HepG2 (cell line): Measurements from ENCODE around the gene LRP5. TPM values are rescaled to one million over a fixed set of nuclear protein-coding genes. Genes with fewer than 3 reads are reported as not detected.

ENCODE experiments used
- ATAC-seq: fragments of 200-7000 bp; cut with Tn5 transposase; 3 replicates; pipeline ENCODE4 v1.9.1; 2020; ENCODE audit warnings: mild to moderate bottlenecking, moderate library complexity
- BruUV-seq: library from RNA; stranded (reverse); fragments of 400-500 nt; replicated peaks from 2 replicates; lab custom pipeline; 2021; lab: Mats Ljungman, UMichigan
- CTCF ChIA-PET: fragments of 300-600 bp; formaldehyde crosslinking; extraction: SDS; loops from one replicate; lab custom pipeline; 2021; ENCODE audit warnings: low total read pairs, inconsistent platforms, low intra/inter-chr PET ratio; lab: Yijun Ruan, JAX
- POLR2A ChIA-PET: fragments of 350-600 bp; sonication (Branson Sonifier 250); formaldehyde crosslinking; loops from one replicate; lab custom pipeline; 2020; ENCODE audit warnings: antibody characterized with exemption, inconsistent platforms; lab: Yijun Ruan, JAX
- DNase-seq: peaks from one replicate; pipeline ENCODE4 v3.0.0-alpha.2; 2015; ENCODE audit warnings: low spot score
- FAIRE-seq: peaks from 3 replicates; lab custom pipeline; 2011; peaks lifted over from hg19 to GRCh38; lab: Jason Lieb, UNC
- H2AFZ ChIP-seq: one replicate; pipeline ENCODE4 v1.6.1; 2011; ENCODE audit warnings: low read length, inconsistent platforms
- H3K27ac ChIP-seq: fragments of 300-600 bp; 3 replicates; pipeline ENCODE4 v1.8.0; 2011; ENCODE audit warnings: mixed run types, mild to moderate bottlenecking, mixed read lengths, low read length, inconsistent platforms; ENCODE audit not compliant: insufficient read depth; ENCODE audit errors: extremely low read length
- H3K27me3 ChIP-seq, 2 experiments: fragments of 200-600 bp in 1 of 2; 2 replicates in 1 of 2; 3 replicates in 1 of 2; pipeline versions ENCODE4 v1.6.0 to v1.8.0; 2011; ENCODE audit warnings: low read length in 2 of 2, mild to moderate bottlenecking in 2 of 2, moderate library complexity in 2 of 2, inconsistent platforms in 1 of 2; ENCODE audit not compliant: insufficient read depth in 2 of 2, control insufficient read depth in 1 of 2
- H3K36me3 ChIP-seq, 2 experiments: fragments of 200-600 bp in 1 of 2; replicated peaks in 1 of 2; 2 replicates in 1 of 2; 3 replicates in 1 of 2; pipeline versions ENCODE4 v1.5.1 to v1.8.0; 2011; ENCODE audit warnings: low read length in 2 of 2, inconsistent platforms in 1 of 2; ENCODE audit not compliant: insufficient read depth in 2 of 2, control insufficient read depth in 1 of 2
- H3K4me1 ChIP-seq: 2 replicates; pipeline ENCODE4 v1.5.1; 2012; ENCODE audit warnings: low read length, inconsistent platforms; ENCODE audit not compliant: insufficient read depth
- H3K4me2 ChIP-seq: 2 replicates; pipeline ENCODE4 v1.6.0; 2011; ENCODE audit warnings: low read depth, low read length, inconsistent platforms
- H3K4me3 ChIP-seq, 3 experiments: fragments of 200-600 bp in 1 of 3; sonication (generic), shearing (Covaris generic) in 1 of 3; replicated peaks in 1 of 3; 2 replicates each; pipeline ENCODE4 v1.5.1; 2011 to 2016; ENCODE audit warnings: low read length in 3 of 3, inconsistent platforms in 2 of 3, low read depth in 2 of 3, mild to moderate bottlenecking in 2 of 3, control low read depth in 1 of 3, mixed read lengths in 1 of 3; ENCODE audit not compliant: insufficient read depth in 1 of 3
- H3K79me2 ChIP-seq: one replicate; pipeline ENCODE4 v1.6.1; 2011; ENCODE audit warnings: low read length, inconsistent platforms; ENCODE audit not compliant: insufficient read depth
- H3K9ac ChIP-seq: 2 replicates; pipeline ENCODE4 v1.6.0; 2011; ENCODE audit warnings: mild to moderate bottlenecking, low read depth, low read length, inconsistent platforms; ENCODE audit not compliant: insufficient read depth
- H3K9me3 ChIP-seq: 2 replicates; pipeline ENCODE4 v1.5.1; 2012; ENCODE audit warnings: mild to moderate bottlenecking, low read length
- H4K20me1 ChIP-seq: 2 replicates; pipeline ENCODE4 v1.6.0; 2011; ENCODE audit warnings: inconsistent platforms, mild to moderate bottlenecking, low read length, moderate library complexity; ENCODE audit not compliant: insufficient read depth
- XBP1 ChIP-seq: sonication (generic); formaldehyde crosslinking; IDR thresholded peaks from 2 replicates; pipeline ENCODE4 v1.5.0; 2020; ENCODE audit warnings: missing genetic modification reagents
- ZKSCAN5 ChIP-seq: sonication (generic); formaldehyde crosslinking; IDR thresholded peaks from 2 replicates; pipeline ENCODE4 v1.5.1; 2020; ENCODE audit warnings: mild to moderate bottlenecking, missing genetic modification reagents
- ZNF225 ChIP-seq: sonication (generic); formaldehyde crosslinking; IDR thresholded peaks from 2 replicates; pipeline ENCODE4 v1.4.0; 2020; ENCODE audit warnings: mild to moderate bottlenecking, missing genetic modification reagents
- ZNF468 ChIP-seq: sonication (generic); formaldehyde crosslinking; IDR thresholded peaks from 2 replicates; pipeline ENCODE4 v1.8.0; 2022; ENCODE audit warnings: mild to moderate bottlenecking, moderate library complexity, missing genetic modification reagents
- WGBS: methylation state at CpG from one replicate; pipeline ENCODE4 v1.1.6; 2017; ENCODE audit warnings: low lambda C conversion rate; 5-methylcytosine and 5-hydroxymethylcytosine counted together
- in situ Hi-C: cut with HindIII; loops from 2 replicates; pipeline ENCODE4 v1.10.0; 2017; ENCODE audit warnings: low pct_unique_long_range_greater_than_20kb; ENCODE audit not compliant: extremely low pct_ligation_motif_present
- intact Hi-C: fragments of 100-400 bp; cut with micrococcal nuclease; formaldehyde crosslinking; loops from one replicate; pipeline ENCODE4 v1.10.0; 2022; ENCODE audit not compliant: unreplicated experiment
- polyA plus RNA-seq, 8 experiments: library from polyadenylated mRNA; depleted of rRNA in 3 of 8; stranded (reverse) in 7 of 8; unstranded in 1 of 8; fragments of >200 nt; fragmentation: Illumina TruSeq in 4 of 8; extraction: Trizol in 4 of 8; gene quantifications; 2 replicates each; pipeline versions ENCODE4 v1.2.1 to v1.2.3, GENCODE V29; 2011 to 2016; ENCODE audit warnings: low read depth in 4 of 8, missing spikeins in 1 of 8, mixed read lengths in 1 of 8; ENCODE audit not compliant: insufficient read depth in 1 of 8
- total RNA-seq, 5 experiments: library from RNA; depleted of rRNA; stranded (reverse); fragments of >200 nt; fragmentation: Illumina TruSeq; extraction: Trizol; gene quantifications; 2 replicates each; pipeline ENCODE4 v1.2.3, GENCODE V29; 2016; ENCODE audit warnings: low read depth in 1 of 5
- TF ChIP-seq, protein P1 (sequence below): sonication (generic); formaldehyde crosslinking; IDR thresholded peaks from 2 replicates; pipeline ENCODE4 v1.4.0; 2020; ENCODE audit warnings: mild to moderate bottlenecking, missing genetic modification reagents
- TF ChIP-seq, protein P2 (sequence below): sonication (generic); formaldehyde crosslinking; IDR thresholded peaks from 2 replicates; pipeline ENCODE4 v1.4.0; 2020; ENCODE audit warnings: missing genetic modification reagents, borderline replicate concordance
- TF ChIP-seq, protein P3 (sequence below): sonication (generic); formaldehyde crosslinking; conservative IDR thresholded peaks from 2 replicates; pipeline ENCODE4 v1.4.0; 2020; ENCODE audit warnings: missing genetic modification reagents
- TF ChIP-seq, protein P4 (sequence below): sonication (generic); formaldehyde crosslinking; IDR thresholded peaks from 2 replicates; pipeline ENCODE4 v1.4.0; 2020; ENCODE audit warnings: missing genetic modification reagents, borderline replicate concordance

Gene LRP5
- total and polyA plus RNA-seq, 2 of the 13 experiments (the other 11 are each of a cell fraction or from before 2014, with no cell fraction given), result 40.4 to 64.0 TPM

DNA sequence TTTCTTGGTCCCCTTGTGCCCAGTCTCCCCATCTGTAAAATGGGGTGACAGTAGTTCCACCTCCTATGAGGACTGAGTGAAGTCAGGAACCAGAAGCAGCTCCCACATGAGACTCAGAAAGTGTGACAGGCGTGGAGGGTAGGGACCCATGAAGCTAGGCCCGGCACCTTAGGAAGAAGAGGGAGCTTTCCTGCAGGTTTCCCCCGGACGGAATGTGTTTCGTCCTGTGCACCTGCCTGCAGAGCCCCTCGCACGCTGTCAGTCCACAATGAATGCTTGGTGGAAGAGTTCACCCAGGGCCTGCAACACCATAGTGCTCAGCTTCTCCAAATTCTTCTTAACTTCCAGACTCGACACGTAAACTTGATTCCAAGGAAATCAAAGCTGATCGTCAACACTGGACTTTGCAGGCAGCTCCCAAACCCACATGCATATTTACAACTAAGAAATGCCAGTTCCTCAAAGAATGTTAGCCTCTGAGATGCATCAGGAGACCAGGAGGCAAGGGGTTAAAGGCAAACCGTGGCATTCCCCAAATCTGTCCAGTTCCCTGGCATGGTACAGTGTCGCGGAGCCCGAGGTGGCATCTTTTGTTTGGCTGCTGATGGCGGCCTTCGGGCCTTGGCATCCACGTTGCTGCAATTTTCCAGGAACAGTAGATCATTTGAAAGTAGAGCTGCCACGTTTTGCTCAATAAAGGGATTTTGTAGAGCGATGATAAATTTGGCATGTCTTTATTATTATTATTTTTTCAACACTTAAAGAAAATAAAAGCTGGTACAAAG lies 15.4 kb downstream of the LRP5 start:
- BruUV-seq, result no TSS peak
- ATAC-seq (no peak), DNase-seq (no peak), FAIRE-seq (no peak)
- Histone ChIP-seq H3K27me3 (no peaks in the 10 kb centered on the region), H4K20me1 (peaks cover 25% of the 10 kb centered on the region; the same call in 1 of the 2 replicates), H3K36me3 (peaks cover 5 to 15% of the 10 kb centered on the region in 2 experiments; a peak in 4 of 5 replicates), H3K9me3 (no peaks in the 10 kb centered on the region), H3K4me1 (peaks cover 99% of the 10 kb centered on the region), H3K79me2 (peaks cover 99% of the 10 kb centered on the region), H3K9ac (peak overlapping the region; percentile 17), H3K4me3 (0 out of 6 replicates have a peak overlapping the region, but pooled peaks of 1 of the 3 experiments have one; percentile 27), H2AFZ (no peak overlapping the region), H3K27ac (peak overlapping the region; percentile 82), H3K4me2 (peak overlapping the region; percentile 49)
- ChIA-PET POLR2A (interaction anchor here (0.9 to 8.9 kb wide), 10 partner anchors 9 to 181 kb away, joined by 3 to 106 read pairs (median 8); partner anchors contain the start of gene C11orf24), CTCF (no interaction called here)
- intact Hi-C loops (loop anchor here (2.0 kb wide), 1 partner anchor 13 kb away; no protein-coding TSS in a partner anchor), in situ Hi-C loops (no loop called here)
- WGBS, result 25% methylated on average over 12 of the region's 19 CpGs
- TF ChIP-seq, protein P1, sequence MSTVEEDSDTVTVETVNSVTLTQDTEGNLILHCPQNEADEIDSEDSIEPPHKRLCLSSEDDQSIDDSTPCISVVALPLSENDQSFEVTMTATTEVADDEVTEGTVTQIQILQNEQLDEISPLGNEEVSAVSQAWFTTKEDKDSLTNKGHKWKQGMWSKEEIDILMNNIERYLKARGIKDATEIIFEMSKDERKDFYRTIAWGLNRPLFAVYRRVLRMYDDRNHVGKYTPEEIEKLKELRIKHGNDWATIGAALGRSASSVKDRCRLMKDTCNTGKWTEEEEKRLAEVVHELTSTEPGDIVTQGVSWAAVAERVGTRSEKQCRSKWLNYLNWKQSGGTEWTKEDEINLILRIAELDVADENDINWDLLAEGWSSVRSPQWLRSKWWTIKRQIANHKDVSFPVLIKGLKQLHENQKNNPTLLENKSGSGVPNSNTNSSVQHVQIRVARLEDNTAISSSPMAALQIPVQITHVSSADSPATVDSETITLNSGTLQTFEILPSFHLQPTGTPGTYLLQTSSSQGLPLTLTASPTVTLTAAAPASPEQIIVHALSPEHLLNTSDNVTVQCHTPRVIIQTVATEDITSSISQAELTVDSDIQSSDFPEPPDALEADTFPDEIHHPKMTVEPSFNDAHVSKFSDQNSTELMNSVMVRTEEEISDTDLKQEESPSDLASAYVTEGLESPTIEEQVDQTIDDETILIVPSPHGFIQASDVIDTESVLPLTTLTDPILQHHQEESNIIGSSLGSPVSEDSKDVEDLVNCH, result no peak
- TF ChIP-seq, protein P2, sequence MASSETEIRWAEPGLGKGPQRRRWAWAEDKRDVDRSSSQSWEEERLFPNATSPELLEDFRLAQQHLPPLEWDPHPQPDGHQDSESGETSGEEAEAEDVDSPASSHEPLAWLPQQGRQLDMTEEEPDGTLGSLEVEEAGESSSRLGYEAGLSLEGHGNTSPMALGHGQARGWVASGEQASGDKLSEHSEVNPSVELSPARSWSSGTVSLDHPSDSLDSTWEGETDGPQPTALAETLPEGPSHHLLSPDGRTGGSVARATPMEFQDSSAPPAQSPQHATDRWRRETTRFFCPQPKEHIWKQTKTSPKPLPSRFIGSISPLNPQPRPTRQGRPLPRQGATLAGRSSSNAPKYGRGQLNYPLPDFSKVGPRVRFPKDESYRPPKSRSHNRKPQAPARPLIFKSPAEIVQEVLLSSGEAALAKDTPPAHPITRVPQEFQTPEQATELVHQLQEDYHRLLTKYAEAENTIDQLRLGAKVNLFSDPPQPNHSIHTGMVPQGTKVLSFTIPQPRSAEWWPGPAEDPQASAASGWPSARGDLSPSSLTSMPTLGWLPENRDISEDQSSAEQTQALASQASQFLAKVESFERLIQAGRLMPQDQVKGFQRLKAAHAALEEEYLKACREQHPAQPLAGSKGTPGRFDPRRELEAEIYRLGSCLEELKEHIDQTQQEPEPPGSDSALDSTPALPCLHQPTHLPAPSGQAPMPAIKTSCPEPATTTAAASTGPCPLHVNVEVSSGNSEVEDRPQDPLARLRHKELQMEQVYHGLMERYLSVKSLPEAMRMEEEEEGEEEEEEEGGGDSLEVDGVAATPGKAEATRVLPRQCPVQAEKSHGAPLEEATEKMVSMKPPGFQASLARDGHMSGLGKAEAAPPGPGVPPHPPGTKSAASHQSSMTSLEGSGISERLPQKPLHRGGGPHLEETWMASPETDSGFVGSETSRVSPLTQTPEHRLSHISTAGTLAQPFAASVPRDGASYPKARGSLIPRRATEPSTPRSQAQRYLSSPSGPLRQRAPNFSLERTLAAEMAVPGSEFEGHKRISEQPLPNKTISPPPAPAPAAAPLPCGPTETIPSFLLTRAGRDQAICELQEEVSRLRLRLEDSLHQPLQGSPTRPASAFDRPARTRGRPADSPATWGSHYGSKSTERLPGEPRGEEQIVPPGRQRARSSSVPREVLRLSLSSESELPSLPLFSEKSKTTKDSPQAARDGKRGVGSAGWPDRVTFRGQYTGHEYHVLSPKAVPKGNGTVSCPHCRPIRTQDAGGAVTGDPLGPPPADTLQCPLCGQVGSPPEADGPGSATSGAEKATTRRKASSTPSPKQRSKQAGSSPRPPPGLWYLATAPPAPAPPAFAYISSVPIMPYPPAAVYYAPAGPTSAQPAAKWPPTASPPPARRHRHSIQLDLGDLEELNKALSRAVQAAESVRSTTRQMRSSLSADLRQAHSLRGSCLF (CRISPR knock-in tag), result no peak
- no peak for TF ChIP-seq ZNF468 (CRISPR knock-in tag)
- no peak for TF ChIP-seq ZKSCAN5 (CRISPR knock-in tag)
- TF ChIP-seq, protein P3, sequence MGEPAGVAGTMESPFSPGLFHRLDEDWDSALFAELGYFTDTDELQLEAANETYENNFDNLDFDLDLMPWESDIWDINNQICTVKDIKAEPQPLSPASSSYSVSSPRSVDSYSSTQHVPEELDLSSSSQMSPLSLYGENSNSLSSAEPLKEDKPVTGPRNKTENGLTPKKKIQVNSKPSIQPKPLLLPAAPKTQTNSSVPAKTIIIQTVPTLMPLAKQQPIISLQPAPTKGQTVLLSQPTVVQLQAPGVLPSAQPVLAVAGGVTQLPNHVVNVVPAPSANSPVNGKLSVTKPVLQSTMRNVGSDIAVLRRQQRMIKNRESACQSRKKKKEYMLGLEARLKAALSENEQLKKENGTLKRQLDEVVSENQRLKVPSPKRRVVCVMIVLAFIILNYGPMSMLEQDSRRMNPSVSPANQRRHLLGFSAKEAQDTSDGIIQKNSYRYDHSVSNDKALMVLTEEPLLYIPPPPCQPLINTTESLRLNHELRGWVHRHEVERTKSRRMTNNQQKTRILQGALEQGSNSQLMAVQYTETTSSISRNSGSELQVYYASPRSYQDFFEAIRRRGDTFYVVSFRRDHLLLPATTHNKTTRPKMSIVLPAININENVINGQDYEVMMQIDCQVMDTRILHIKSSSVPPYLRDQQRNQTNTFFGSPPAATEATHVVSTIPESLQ (CRISPR knock-in tag), result no peak
- TF ChIP-seq XBP1 (CRISPR knock-in tag), result no peak
- TF ChIP-seq ZNF225 (CRISPR knock-in tag), result no peak
- TF ChIP-seq, protein P4, sequence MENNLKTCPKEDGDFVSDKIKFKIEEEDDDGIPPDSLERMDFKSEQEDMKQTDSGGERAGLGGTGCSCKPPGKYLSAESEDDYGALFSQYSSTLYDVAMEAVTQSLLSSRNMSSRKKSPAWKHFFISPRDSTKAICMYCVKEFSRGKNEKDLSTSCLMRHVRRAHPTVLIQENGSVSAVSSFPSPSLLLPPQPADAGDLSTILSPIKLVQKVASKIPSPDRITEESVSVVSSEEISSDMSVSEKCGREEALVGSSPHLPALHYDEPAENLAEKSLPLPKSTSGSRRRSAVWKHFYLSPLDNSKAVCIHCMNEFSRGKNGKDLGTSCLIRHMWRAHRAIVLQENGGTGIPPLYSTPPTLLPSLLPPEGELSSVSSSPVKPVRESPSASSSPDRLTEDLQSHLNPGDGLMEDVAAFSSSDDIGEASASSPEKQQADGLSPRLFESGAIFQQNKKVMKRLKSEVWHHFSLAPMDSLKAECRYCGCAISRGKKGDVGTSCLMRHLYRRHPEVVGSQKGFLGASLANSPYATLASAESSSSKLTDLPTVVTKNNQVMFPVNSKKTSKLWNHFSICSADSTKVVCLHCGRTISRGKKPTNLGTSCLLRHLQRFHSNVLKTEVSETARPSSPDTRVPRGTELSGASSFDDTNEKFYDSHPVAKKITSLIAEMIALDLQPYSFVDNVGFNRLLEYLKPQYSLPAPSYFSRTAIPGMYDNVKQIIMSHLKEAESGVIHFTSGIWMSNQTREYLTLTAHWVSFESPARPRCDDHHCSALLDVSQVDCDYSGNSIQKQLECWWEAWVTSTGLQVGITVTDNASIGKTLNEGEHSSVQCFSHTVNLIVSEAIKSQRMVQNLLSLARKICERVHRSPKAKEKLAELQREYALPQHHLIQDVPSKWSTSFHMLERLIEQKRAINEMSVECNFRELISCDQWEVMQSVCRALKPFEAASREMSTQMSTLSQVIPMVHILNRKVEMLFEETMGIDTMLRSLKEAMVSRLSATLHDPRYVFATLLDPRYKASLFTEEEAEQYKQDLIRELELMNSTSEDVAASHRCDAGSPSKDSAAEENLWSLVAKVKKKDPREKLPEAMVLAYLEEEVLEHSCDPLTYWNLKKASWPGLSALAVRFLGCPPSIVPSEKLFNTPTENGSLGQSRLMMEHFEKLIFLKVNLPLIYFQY (CRISPR knock-in tag), result no peak
